GM12891 (cell line): ENCODE data around the gene C11orf68.
A peak's percentile ranks its signal among the peaks of the same experiment; 100 is the strongest.

Experiments used
- DNase-seq: peaks from one replicate; pipeline ENCODE4 v3.0.0; 2011; ENCODE audit warnings: low spot score; ENCODE audit not compliant: insufficient read length
- FAIRE-seq: peaks from 2 replicates; lab custom pipeline; 2011; peaks lifted over from hg19 to GRCh38; lab: Jason Lieb, UNC
- PAX5 ChIP-seq: IDR thresholded peaks from 2 replicates; pipeline ENCODE4 v1.6.1; 2011; ENCODE audit warnings: low read length, moderate library complexity, mild to moderate bottlenecking; ENCODE audit not compliant: insufficient read depth, severe bottlenecking
- POLR2A ChIP-seq: IDR thresholded peaks from 2 replicates; pipeline ENCODE4 v1.6.1; 2011; ENCODE audit warnings: low read depth, low read length, control low read depth
- POLR2AphosphoS5 ChIP-seq: IDR thresholded peaks from 2 replicates; pipeline ENCODE4 v1.6.1; 2011; ENCODE audit warnings: low read depth, low read length, control low read depth
- POU2F2 ChIP-seq: IDR thresholded peaks from 2 replicates; pipeline ENCODE4 v1.6.1; 2011; ENCODE audit warnings: low read depth, mild to moderate bottlenecking, control low read depth, low read length, moderate library complexity
- SPI1 ChIP-seq: IDR thresholded peaks from 2 replicates; pipeline ENCODE4 v1.6.1; 2011; ENCODE audit warnings: low read depth, low read length, control low read depth
- TAF1 ChIP-seq: IDR thresholded peaks from 2 replicates; pipeline ENCODE4 v1.6.1; 2011; ENCODE audit warnings: low read depth, low read length, control low read depth

The C11orf68 gene

GRCh38 chr11:65944191-65944590, 25.3 kb upstream of the C11orf68 start:
- DNase-seq (no peak), FAIRE-seq (no peak)
- no peak for TF ChIP-seq PAX5
- TF ChIP-seq POLR2A = no peak

GRCh38 chr11:65942531-65942930, 23.7 kb upstream of the C11orf68 start:
- TF ChIP-seq POU2F2 (no peak), PAX5 (no peak), POLR2AphosphoS5 (no peak), SPI1 (no peak), TAF1 (no peak), POLR2A (no peak)
- DNase-seq = no peak
- no peak for FAIRE-seq

- DNase-seq (no peak), FAIRE-seq (no peak)
- no peak for TF ChIP-seq POLR2A
- no peak for TF ChIP-seq TAF1
- TF ChIP-seq POU2F2 = no peak
- no peak for TF ChIP-seq PAX5
- TF ChIP-seq SPI1 = no peak
- TF ChIP-seq POLR2AphosphoS5 = no peak
These were observed 23.0 kb upstream of the C11orf68 start for GRCh38 chr11:65941720-65942310.

- FAIRE-seq (no peak), DNase-seq (no peak)
- TF ChIP-seq SPI1 = no peak
- no peak for TF ChIP-seq POU2F2
- no peak for TF ChIP-seq POLR2AphosphoS5
- TF ChIP-seq POLR2A = no peak
- no peak for TF ChIP-seq PAX5
- no peak for TF ChIP-seq TAF1
These were observed 18.9 kb upstream of the C11orf68 start for GRCh38 chr11:65937766-65938165.

GRCh38 chr11:65934014-65934413, 15.2 kb upstream of the C11orf68 start:
- FAIRE-seq (no peak), DNase-seq (no peak)
- no peak for TF ChIP-seq POU2F2
- TF ChIP-seq POLR2AphosphoS5 = no peak

GRCh38 chr11:65932558-65932919, 13.7 kb upstream of the C11orf68 start:
- TF ChIP-seq PAX5 (no peak), POU2F2 (no peak), TAF1 (no peak), POLR2A (no peak), SPI1 (no peak), POLR2AphosphoS5 (no peak)
- DNase-seq (no peak), FAIRE-seq (no peak)

GRCh38 chr11:65931773-65932557, 13.1 kb upstream of the C11orf68 start:
- no peak for TF ChIP-seq TAF1
- no peak for TF ChIP-seq POLR2AphosphoS5
- no peak for TF ChIP-seq SPI1
- TF ChIP-seq PAX5 = no peak
- no peak for TF ChIP-seq POLR2A
- no peak for TF ChIP-seq POU2F2
- FAIRE-seq = no peak
- no peak for DNase-seq

GRCh38 chr11:65928667-65929066, 9.8 kb upstream of the C11orf68 start:
- peak; percentile 74 for FAIRE-seq

GRCh38 chr11:65927904-65928397, 9.1 kb upstream of the C11orf68 start:
- TF ChIP-seq SPI1 (0 out of 2 replicates have a peak, but pooled peaks have one; percentile 3), POLR2A (no peak), TAF1 (peak; percentile 35; the same call in 1 of the 2 replicates)
- peak; percentile 84 for DNase-seq
- FAIRE-seq = peak; percentile 87

More at GRCh38 chr11:65928667-65929066, 9.8 kb upstream of the C11orf68 start:
- TF ChIP-seq POLR2AphosphoS5 (no peak), SPI1 (no peak), TAF1 (no peak), POU2F2 (no peak), PAX5 (no peak), POLR2A (no peak)
- DNase-seq = no peak

GRCh38 chr11:65925397-65925796, 6.5 kb upstream of the C11orf68 start:
- TF ChIP-seq SPI1 (no peak), POLR2A (no peak), PAX5 (no peak), POLR2AphosphoS5 (no peak), POU2F2 (no peak), TAF1 (no peak)
- DNase-seq (no peak), FAIRE-seq (no peak)
